ENCODE data around the gene ST3GAL3. TPM values are rescaled to one million over a fixed set of nuclear protein-coding genes. Genes with fewer than 3 reads are reported as not detected.

Gene ST3GAL3
- total RNA-seq, 1 experiment from 2014 or later: 19.3 TPM

DNA sequence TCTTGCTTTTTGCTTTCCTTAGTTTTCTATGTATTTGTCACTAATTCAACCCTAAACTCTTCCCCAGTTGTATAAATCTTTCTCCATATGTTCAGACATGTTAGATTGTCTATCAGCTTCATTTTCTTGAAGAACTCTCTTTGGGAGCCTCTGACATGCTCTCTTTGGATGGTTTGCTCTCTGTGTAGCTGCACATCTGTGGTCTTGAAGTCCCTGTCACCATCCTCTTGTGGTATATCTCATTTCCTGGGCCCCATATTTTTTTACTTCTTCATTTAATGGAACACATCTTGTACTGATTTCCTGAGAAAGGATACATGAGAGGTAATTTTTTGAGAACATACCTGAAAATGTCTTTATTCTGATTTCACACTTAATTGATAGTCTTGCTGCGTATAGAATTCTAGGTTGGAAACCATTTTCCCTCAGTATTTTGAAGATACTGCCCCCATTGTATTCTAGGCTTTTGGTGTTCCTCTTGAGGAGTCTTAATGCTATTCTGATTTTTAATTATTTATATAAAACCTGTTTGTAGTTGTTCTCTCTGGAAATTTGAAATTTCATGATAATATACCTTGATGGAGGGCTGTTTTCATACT is 72.6 kb downstream of the ST3GAL3 start:
- Histone ChIP-seq H3K9me3 (ENCODE audit: insufficient read depth, low read depth) (peaks cover 15% of the 10 kb centered on the region; the same call in 1 of the 2 replicates), H3K4me3 (no peak overlapping the region), H3F3A (ENCODE audit: insufficient read depth, low read depth) (peaks cover 28% of the 10 kb centered on the region), H3K4me2 (no peak overlapping the region), H3K9me2 (ENCODE audit: insufficient read depth) (no peaks in the 10 kb centered on the region), H3K36me3 (ENCODE audit: low read depth) (no peaks in the 10 kb centered on the region), H3K27me3 (ENCODE audit: insufficient read depth, low read depth) (no peaks in the 10 kb centered on the region), H3K27ac (no peak overlapping the region), H4K20me1 (ENCODE audit: insufficient read depth) (no peaks in the 10 kb centered on the region), H3K4me1 (replicated peaks; ENCODE audit: insufficient read depth) (peaks cover 53% of the 10 kb centered on the region), H3K79me2 (ENCODE audit: low read depth) (no peaks in the 10 kb centered on the region), H2AFZ (no peak overlapping the region)
- intact Hi-C loops (cut with micrococcal nuclease; ENCODE audit: unreplicated experiment): no loop called here
- DNase-seq: no peak
- no TSS peak for BruUV-seq (replicated peaks)
- TF ChIP-seq EZH2 (IDR thresholded peaks at IDR 0.05; ENCODE audit: low read depth): no peak
- TF ChIP-seq CTCF (conservative IDR thresholded peaks at IDR 0.05): no peak
- POLR2A ChIA-PET (ENCODE audit: unreplicated experiment): no interaction called here
- CTCF ChIA-PET: no interaction called here

DNA sequence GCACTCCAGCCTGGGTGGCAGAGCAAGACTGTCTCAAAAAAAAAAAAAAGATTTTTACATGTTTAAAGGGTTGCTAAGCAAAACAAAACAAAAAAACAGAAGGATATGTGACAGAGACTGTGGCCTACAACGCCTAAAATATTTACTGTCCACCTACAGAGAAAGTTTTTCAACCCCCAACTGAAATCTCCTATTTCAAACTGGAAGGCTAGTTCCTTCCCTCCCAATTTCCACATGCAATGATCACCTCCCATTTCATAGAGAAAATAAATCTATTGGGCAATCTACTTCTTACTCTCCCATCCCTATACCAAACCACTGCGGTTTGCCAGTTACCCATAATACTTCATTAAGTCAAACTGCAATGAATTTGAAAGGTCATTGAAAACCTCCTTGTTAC is 74.2 kb downstream of the ST3GAL3 start:
- Histone ChIP-seq H3K79me2 (ENCODE audit: low read depth) (no peaks in the 10 kb centered on the region), H3F3A (ENCODE audit: insufficient read depth, low read depth) (peaks cover 32% of the 10 kb centered on the region), H3K36me3 (ENCODE audit: low read depth) (no peaks in the 10 kb centered on the region), H3K4me3 (no peak overlapping the region), H3K4me1 (replicated peaks; ENCODE audit: insufficient read depth) (peaks cover 52% of the 10 kb centered on the region), H3K4me2 (0 out of 2 replicates have a peak overlapping the region, but pooled peaks have one; percentile 1), H3K9me2 (ENCODE audit: insufficient read depth) (no peaks in the 10 kb centered on the region), H3K27ac (peak overlapping the region; percentile 99), H4K20me1 (ENCODE audit: insufficient read depth) (no peaks in the 10 kb centered on the region), H2AFZ (no peak overlapping the region), H3K9me3 (ENCODE audit: insufficient read depth, low read depth) (peaks cover 15% of the 10 kb centered on the region; the same call in 1 of the 2 replicates), H3K27me3 (ENCODE audit: insufficient read depth, low read depth) (no peaks in the 10 kb centered on the region)
- no TSS peak for BruUV-seq (replicated peaks)
- POLR2A ChIA-PET (ENCODE audit: unreplicated experiment): interaction anchor here (0.5 to 0.6 kb wide), 2 partner anchors 13 to 72 kb away, joined by 5 to 7 read pairs; no protein-coding TSS in a partner anchor
- CTCF ChIA-PET: interaction anchor here (0.6 to 1.0 kb wide), 3 partner anchors 17 to 130 kb away, joined by 3 to 8 read pairs (median 7); no protein-coding TSS in a partner anchor
- intact Hi-C loops (cut with micrococcal nuclease; ENCODE audit: unreplicated experiment): no loop called here
- no peak for TF ChIP-seq CTCF (conservative IDR thresholded peaks at IDR 0.05)
- no peak for TF ChIP-seq EZH2 (IDR thresholded peaks at IDR 0.05; ENCODE audit: low read depth)
- peak in 1 of 2 experiments; percentile 54 for DNase-seq

GRCh38 chr1:43783096-43783670 is 75.8 kb downstream of the ST3GAL3 start:
- Histone ChIP-seq H4K20me1 (ENCODE audit: insufficient read depth) (no peaks in the 10 kb centered on the region), H3K4me3 (peak overlapping the region; percentile 17; the same call in 1 of the 2 replicates), H3K4me2 (peak overlapping the region; percentile 57), H3K36me3 (ENCODE audit: low read depth) (no peaks in the 10 kb centered on the region), H3K27ac (peak overlapping the region; percentile 99), H3K4me1 (replicated peaks; ENCODE audit: insufficient read depth) (peaks cover 48% of the 10 kb centered on the region), H3K9me2 (ENCODE audit: insufficient read depth) (no peaks in the 10 kb centered on the region), H3K9me3 (ENCODE audit: insufficient read depth, low read depth) (peaks cover 8% of the 10 kb centered on the region; the same call in 1 of the 2 replicates), H3F3A (ENCODE audit: insufficient read depth, low read depth) (peaks cover 29% of the 10 kb centered on the region), H2AFZ (no peak overlapping the region), H3K27me3 (ENCODE audit: insufficient read depth, low read depth) (no peaks in the 10 kb centered on the region), H3K79me2 (ENCODE audit: low read depth) (no peaks in the 10 kb centered on the region)
- TF ChIP-seq EZH2 (IDR thresholded peaks at IDR 0.05; ENCODE audit: low read depth): no peak
- no peak for TF ChIP-seq CTCF (conservative IDR thresholded peaks at IDR 0.05)
- intact Hi-C loops (cut with micrococcal nuclease; ENCODE audit: unreplicated experiment): loop anchor here (1.0 kb wide), 4 partner anchors 39 to 151 kb away; no protein-coding TSS in a partner anchor
- BruUV-seq (replicated peaks): TSS peak; percentile 91
- ChIA-PET CTCF (interaction anchor here (0.5 to 2.0 kb wide), 6 partner anchors 17 to 413 kb away, joined by 4 to 22 read pairs (median 6); partner anchors contain the start of gene ARTN), POLR2A (ENCODE audit: unreplicated experiment) (interaction anchor here (0.5 to 0.6 kb wide), 4 partner anchors 11 to 338 kb away, joined by 3 to 8 read pairs (median 4); no protein-coding TSS in a partner anchor)
- DNase-seq: no peak

Data from PC-9 (cell line).